Spleen (tissue), 11 donors: ENCODE measurements around the gene CCDC180. TPM values are rescaled to one million over a fixed set of nuclear protein-coding genes. Genes with fewer than 3 reads are reported as not detected.
A peak's percentile ranks its signal among the peaks of the same experiment; 100 is the strongest.
"Not testable (repeated sequence)": the region's sequence is repeated elsewhere in the genome, so short reads cannot be mapped to it uniquely, and the experiment has no call there.

Experiments used
- DNase-seq: peaks from one replicate; pipeline ENCODE4 v3.0.0-alpha.2; 2020
- H3K27ac ChIP-seq, 8 donors: fragments of 200-600 bp; sonication (generic) in 7 of 8; 1 replicate in 4 of 8; 2 replicates in 4 of 8; pipeline versions ENCODE4 v1.5.0 to v1.8.0; 2016 to 2021; ENCODE audit warnings: inconsistent platforms in 4 of 8, mild to moderate bottlenecking in 4 of 8, moderate library complexity in 1 of 8
- H3K27me3 ChIP-seq, 7 donors: fragments of 200-600 bp; sonication (generic) in 6 of 7; replicated peaks in 1 of 7; 1 replicate in 4 of 7; 2 replicates in 3 of 7; pipeline versions ENCODE4 v1.5.0 to v1.8.0; 2016 to 2021; ENCODE audit warnings: inconsistent platforms in 3 of 7, mild to moderate bottlenecking in 1 of 7
- H3K36me3 ChIP-seq, 6 donors: fragments of 200-600 bp; sonication (generic) in 5 of 6; 1 replicate in 4 of 6; 2 replicates in 2 of 6; pipeline versions ENCODE4 v1.5.0 to v1.8.0; 2016 to 2021; ENCODE audit warnings: inconsistent platforms in 2 of 6
- H3K4me1 ChIP-seq, 6 donors: fragments of 200-600 bp; sonication (generic) in 5 of 6; 1 replicate in 3 of 6; 2 replicates in 3 of 6; pipeline versions ENCODE4 v1.5.0 to v1.8.0; 2016 to 2021; ENCODE audit warnings: inconsistent platforms in 3 of 6
- H3K4me3 ChIP-seq, 8 donors: fragments of 200-600 bp; sonication (generic) in 7 of 8; 1 replicate in 4 of 8; 2 replicates in 4 of 8; pipeline versions ENCODE4 v1.5.0 to v1.8.0; 2016 to 2021; ENCODE audit warnings: inconsistent platforms in 4 of 8, mild to moderate bottlenecking in 4 of 8, moderate library complexity in 2 of 8
- H3K9me3 ChIP-seq, 8 donors: fragments of 200-600 bp; sonication (generic) in 7 of 8; 1 replicate in 4 of 8; 2 replicates in 4 of 8; pipeline versions ENCODE4 v1.5.0 to v1.8.0; 2016 to 2021; ENCODE audit warnings: inconsistent platforms in 4 of 8
- CTCF ChIP-seq, 11 experiments: fragments of 200-600 bp in 7 of 11; fragments of 450-650 bp in 4 of 11; sonication (generic) in 4 of 11; IDR thresholded peaks in 8 of 11; conservative IDR thresholded peaks in 3 of 11; 1 replicate in 7 of 11; 2 replicates in 4 of 11; pipeline versions ENCODE4 v1.4.0 to v1.8.0; 2016 to 2021; ENCODE audit warnings: antibody characterized with exemption in 11 of 11, inconsistent platforms in 4 of 11, mild to moderate bottlenecking in 1 of 11
- POLR2A ChIP-seq, 3 donors: fragments of 450-650 bp; IDR thresholded peaks; one replicate each; pipeline ENCODE4 v1.5.1; 2017; ENCODE audit warnings: antibody characterized with exemption in 3 of 3, mild to moderate bottlenecking in 1 of 3
- POLR2AphosphoS5 ChIP-seq, 3 donors: sonication (generic); formaldehyde crosslinking; IDR thresholded peaks; one replicate each; pipeline ENCODE4 v1.5.1; 2017; ENCODE audit warnings: antibody characterized with exemption in 3 of 3
- WGBS, 5 donors: extraction: QIAGEN DNeasy Blood & Tissue Kit in 3 of 5; methylation state at CpG; one replicate each; pipeline versions ENCODE4 v1.1.5 to v1.1.7; 2013 to 2018; 5-methylcytosine and 5-hydroxymethylcytosine counted together
- intact Hi-C: fragments of 100-400 bp; cut with DNase I; formaldehyde crosslinking; loops from one replicate; pipeline ENCODE4 v1.15.0; 2023; ENCODE audit warnings: low total_unique reads
- polyA plus RNA-seq, 3 donors: library from polyadenylated mRNA; stranded (reverse); fragments of 200-250 nt; gene quantifications; one replicate each; pipeline ENCODE4 v1.2.1, GENCODE V29; 2013
- total RNA-seq, 7 donors: library from RNA; depleted of rRNA in 3 of 7; stranded (reverse); fragments of >200 nt in 3 of 7; fragmentation: NEBNext Ultra II Directional in 4 of 7; extraction: Animal tissue kit (Norgen Biotek cat#: 25700) in 4 of 7; gene quantifications; one replicate each; pipeline versions ENCODE4 v1.1.0 to v1.2.1, GENCODE V29; 2016 to 2021
- donor health status: healthy with polysubstance abuse.
- donor health status: DM: no; HTN: no; CAD: no; lungs with moderate emphysema.
- donor health status: DM: no; HTN: no; CAD: no.
- donor health status: Bipolar disorder and iron deficiency.
- donor health status: healthy.
- donor health status: DM: no; HTN: no; CAD: no.
- donor health status: DM: yes; HTN: yes; CAD: no.

Gene CCDC180
- total and polyA plus RNA-seq, 10 donors, result 3.3 to 14.7 (median 7.3) TPM

- no peak for DNase-seq
- peaks cover 0 to 81% (median 25%) of the 10 kb centered on the region in 6 donors for H3K36me3 ChIP-seq
- intact Hi-C loops, result no loop called here
- no peak overlapping the region for H3K4me3 ChIP-seq
- 86 to 99% (median 94%) methylated on average over 6 of the region's 6 CpGs for WGBS, 5 donors
- H3K27me3 ChIP-seq, result no peaks in the 10 kb centered on the region
- H3K27ac ChIP-seq, result no peak overlapping the region
- peaks cover 0 to 8% (median 6%) of the 10 kb centered on the region in 8 donors for H3K9me3 ChIP-seq
- H3K4me1 ChIP-seq, result no peaks in the 10 kb centered on the region
- TF ChIP-seq POLR2A (IDR thresholded peaks at IDR 0.05) (no peak), CTCF (IDR thresholded peaks at IDR 0.05 in 8 of 11, conservative IDR thresholded peaks at IDR 0.05 in 3 of 11) (no peak), POLR2AphosphoS5 (IDR thresholded peaks at IDR 0.05) (no peak)
These were observed 20.1 kb downstream of the CCDC180 start for GRCh38 chr9:97327562-97327961.

GRCh38 chr9:97332993-97333392 is 25.5 kb downstream of the CCDC180 start:
- H3K36me3 ChIP-seq, result peaks cover 0 to 51% (median 6%) of the 10 kb centered on the region in 6 donors
- H3K9me3 ChIP-seq, result peaks cover 0 to 27% (median 22%) of the 10 kb centered on the region in 8 donors
- DNase-seq, result no peak
- no peaks in the 10 kb centered on the region for H3K27me3 ChIP-seq
- no peak overlapping the region for H3K4me3 ChIP-seq
- no peak overlapping the region for H3K27ac ChIP-seq
- TF ChIP-seq POLR2AphosphoS5 (IDR thresholded peaks at IDR 0.05) (no peak), POLR2A (IDR thresholded peaks at IDR 0.05) (no peak), CTCF (IDR thresholded peaks at IDR 0.05 in 8 of 11, conservative IDR thresholded peaks at IDR 0.05 in 3 of 11) (no peak)
- 91 to 98% (median 95%) methylated on average over 3 of the region's 3 CpGs for WGBS, 5 donors
- no peaks in the 10 kb centered on the region for H3K4me1 ChIP-seq
- intact Hi-C loops, result no loop called here

DNA sequence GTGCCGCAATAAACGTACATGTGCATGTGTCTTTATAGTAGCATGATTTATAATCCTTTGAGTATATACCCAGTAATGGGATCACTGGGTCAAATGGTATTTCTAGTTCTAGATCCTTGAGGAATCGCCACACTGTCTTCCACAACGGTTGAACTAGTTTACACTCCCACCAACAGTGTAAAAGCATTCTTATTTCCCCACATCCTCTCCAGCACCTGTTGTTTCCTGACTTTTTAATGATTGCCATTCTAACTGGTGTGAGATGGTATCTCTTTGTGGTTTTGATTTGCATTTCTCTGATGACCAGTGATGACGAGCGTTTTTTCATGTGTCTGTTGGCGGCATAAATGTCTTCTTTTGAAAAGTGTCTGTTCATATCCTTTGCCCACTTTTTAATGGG is 28.2 kb downstream of the CCDC180 start:
- Histone ChIP-seq H3K9me3 (peaks cover 0 to 27% (median 23%) of the 10 kb centered on the region in 8 donors), H3K36me3 (peaks cover 0 to 38% (median 0%) of the 10 kb centered on the region in 6 donors)
- H3K27me3 ChIP-seq, intact Hi-C loops, H3K4me3 ChIP-seq, H3K4me1 ChIP-seq, DNase-seq, H3K27ac ChIP-seq: not testable (repeated sequence)
- 91 to 99% (median 94%) methylated on average over 7 of the region's 7 CpGs for WGBS, 5 donors

DNA sequence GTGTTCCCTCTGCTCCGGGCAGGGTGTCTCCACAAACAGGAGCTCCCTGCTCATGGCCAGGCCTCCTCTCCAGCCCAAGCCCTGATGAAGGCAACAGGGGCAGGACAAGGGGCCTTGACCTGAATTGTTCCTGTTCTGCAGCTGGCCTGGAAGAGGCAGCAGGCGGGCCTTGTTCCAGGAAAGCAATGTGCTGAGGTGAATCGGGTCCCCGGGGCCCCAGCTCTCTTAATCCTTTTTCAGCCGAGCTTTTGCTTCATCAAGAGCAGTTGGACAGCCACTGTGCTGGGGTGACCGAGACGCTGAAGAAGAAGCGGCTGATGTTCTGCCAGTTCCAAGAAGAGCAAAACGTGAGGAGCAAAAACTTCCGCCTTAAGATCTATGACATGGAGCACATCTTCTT is 41.4 kb downstream of the CCDC180 start:
- Histone ChIP-seq H3K27ac (no peak overlapping the region), H3K9me3 (no peaks in the 10 kb centered on the region), H3K27me3 (no peaks in the 10 kb centered on the region), H3K4me3 (no peak overlapping the region), H3K4me1 (no peaks in the 10 kb centered on the region), H3K36me3 (peaks cover 0 to 33% (median 7%) of the 10 kb centered on the region in 6 donors)
- 80 to 95% (median 84%) methylated on average over 10 of the region's 10 CpGs for WGBS, 5 donors
- DNase-seq, result no peak
- no peak for TF ChIP-seq POLR2A (IDR thresholded peaks at IDR 0.05)
- TF ChIP-seq POLR2AphosphoS5 (IDR thresholded peaks at IDR 0.05), result peak in 1 of 3 donors; percentile 40
- intact Hi-C loops, result no loop called here

DNA sequence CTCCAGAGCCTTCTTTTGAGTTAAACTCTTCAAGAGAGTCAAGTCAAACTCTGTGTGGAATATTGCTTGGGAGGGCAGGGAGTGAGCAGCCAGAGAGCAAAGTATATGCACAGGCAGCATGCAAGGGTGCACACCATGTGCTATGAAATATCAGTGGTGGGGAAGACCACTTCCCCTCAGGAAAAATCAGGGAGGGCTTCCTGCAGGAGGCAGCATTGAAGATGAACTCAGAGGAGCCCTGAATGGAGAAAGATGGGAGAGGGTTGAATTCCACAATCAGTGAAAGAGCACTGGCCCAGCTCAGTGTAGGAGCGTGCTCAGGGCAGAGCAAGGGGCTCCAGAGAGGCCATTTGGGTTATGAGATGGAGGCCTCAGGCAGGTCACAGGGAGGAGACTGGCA is 41.9 kb downstream of the CCDC180 start:
- Histone ChIP-seq H3K27ac (no peak overlapping the region), H3K9me3 (no peaks in the 10 kb centered on the region), H3K4me3 (no peak overlapping the region), H3K27me3 (no peaks in the 10 kb centered on the region), H3K4me1 (no peaks in the 10 kb centered on the region), H3K36me3 (peaks cover 0 to 29% (median 2%) of the 10 kb centered on the region in 6 donors)
- 86 to 100% (median 96%) methylated on average over 1 of the region's 1 CpG for WGBS, 5 donors
- intact Hi-C loops, result no loop called here
- TF ChIP-seq POLR2A (IDR thresholded peaks at IDR 0.05), result no peak
- no peak for TF ChIP-seq POLR2AphosphoS5 (IDR thresholded peaks at IDR 0.05)
- no peak for TF ChIP-seq CTCF (IDR thresholded peaks at IDR 0.05 in 8 of 11, conservative IDR thresholded peaks at IDR 0.05 in 3 of 11)
- no peak for DNase-seq
